ENCODE measurements around the gene AGK. TPM values are rescaled to one million over a fixed set of nuclear protein-coding genes. Genes with fewer than 3 reads are reported as not detected.

Gene AGK
- total RNA-seq, 1 experiment from 2014 or later, result 32.6 TPM

DNA sequence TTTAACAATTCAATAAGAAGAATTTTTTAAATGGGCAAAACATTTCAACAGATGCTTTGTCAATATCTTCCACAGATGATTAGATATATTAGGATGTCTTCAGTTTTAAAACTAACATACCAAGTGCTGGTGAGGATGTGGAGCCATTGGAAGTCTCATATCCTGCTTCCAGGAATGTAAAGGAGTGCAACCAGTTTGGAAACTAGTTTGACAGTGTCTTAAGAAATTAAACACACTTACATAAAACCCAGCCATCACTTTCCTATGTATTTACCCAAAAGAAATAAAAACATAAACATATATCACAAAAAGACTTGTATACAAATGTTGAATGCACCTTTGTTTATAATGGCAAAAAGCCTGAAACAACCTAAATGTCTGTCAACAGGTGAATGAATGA, 13.3 kb upstream of the AGK start:
- Histone ChIP-seq H3K9me3 (ENCODE audit: control insufficient read depth, insufficient read depth, low read depth, low read length) (no peaks in the 10 kb centered on the region), H3K4me3 (ENCODE audit: low read depth in 2 of 2, low read length in 2 of 2) (no peak overlapping the region), H3K4me1 (ENCODE audit: control insufficient read depth, insufficient read depth, low read length) (no peaks in the 10 kb centered on the region; the same call in 1 of the 2 replicates), H3K27ac (ENCODE audit: low read length) (no peak overlapping the region), H3K36me3 (ENCODE audit: control insufficient read depth, insufficient read depth, low read length) (no peaks in the 10 kb centered on the region), H3K27me3 (ENCODE audit: control insufficient read depth, insufficient read depth, low read length) (peaks cover 3% of the 10 kb centered on the region)
- ATAC-seq, result no peak
- ChIA-PET POLR2A (no interaction called here), CTCF (no interaction called here)
- in situ Hi-C loops (cut with HindIII; ENCODE audit: low pct_unique_long_range_greater_than_20kb, low sequenced_read_pairs) (no loop called here), intact Hi-C loops (cut with micrococcal nuclease; ENCODE audit: unreplicated experiment) (no loop called here)
- BruUV-seq (replicated peaks), result no TSS peak
- TF ChIP-seq POLR2AphosphoS5 (IDR thresholded peaks at IDR 0.05; ENCODE audit: low read depth, low read length) (no peak), SIN3A (IDR thresholded peaks at IDR 0.05; ENCODE audit: borderline replicate concordance, insufficient read depth, low read depth, low read length) (no peak), TCF7L2 (IDR thresholded peaks at IDR 0.05; ENCODE audit: low read depth, low read length) (no peak)
- TF ChIP-seq, protein P1, sequence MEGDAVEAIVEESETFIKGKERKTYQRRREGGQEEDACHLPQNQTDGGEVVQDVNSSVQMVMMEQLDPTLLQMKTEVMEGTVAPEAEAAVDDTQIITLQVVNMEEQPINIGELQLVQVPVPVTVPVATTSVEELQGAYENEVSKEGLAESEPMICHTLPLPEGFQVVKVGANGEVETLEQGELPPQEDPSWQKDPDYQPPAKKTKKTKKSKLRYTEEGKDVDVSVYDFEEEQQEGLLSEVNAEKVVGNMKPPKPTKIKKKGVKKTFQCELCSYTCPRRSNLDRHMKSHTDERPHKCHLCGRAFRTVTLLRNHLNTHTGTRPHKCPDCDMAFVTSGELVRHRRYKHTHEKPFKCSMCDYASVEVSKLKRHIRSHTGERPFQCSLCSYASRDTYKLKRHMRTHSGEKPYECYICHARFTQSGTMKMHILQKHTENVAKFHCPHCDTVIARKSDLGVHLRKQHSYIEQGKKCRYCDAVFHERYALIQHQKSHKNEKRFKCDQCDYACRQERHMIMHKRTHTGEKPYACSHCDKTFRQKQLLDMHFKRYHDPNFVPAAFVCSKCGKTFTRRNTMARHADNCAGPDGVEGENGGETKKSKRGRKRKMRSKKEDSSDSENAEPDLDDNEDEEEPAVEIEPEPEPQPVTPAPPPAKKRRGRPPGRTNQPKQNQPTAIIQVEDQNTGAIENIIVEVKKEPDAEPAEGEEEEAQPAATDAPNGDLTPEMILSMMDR (IDR thresholded peaks at IDR 0.05), result no peak
- TF ChIP-seq, protein P2, sequence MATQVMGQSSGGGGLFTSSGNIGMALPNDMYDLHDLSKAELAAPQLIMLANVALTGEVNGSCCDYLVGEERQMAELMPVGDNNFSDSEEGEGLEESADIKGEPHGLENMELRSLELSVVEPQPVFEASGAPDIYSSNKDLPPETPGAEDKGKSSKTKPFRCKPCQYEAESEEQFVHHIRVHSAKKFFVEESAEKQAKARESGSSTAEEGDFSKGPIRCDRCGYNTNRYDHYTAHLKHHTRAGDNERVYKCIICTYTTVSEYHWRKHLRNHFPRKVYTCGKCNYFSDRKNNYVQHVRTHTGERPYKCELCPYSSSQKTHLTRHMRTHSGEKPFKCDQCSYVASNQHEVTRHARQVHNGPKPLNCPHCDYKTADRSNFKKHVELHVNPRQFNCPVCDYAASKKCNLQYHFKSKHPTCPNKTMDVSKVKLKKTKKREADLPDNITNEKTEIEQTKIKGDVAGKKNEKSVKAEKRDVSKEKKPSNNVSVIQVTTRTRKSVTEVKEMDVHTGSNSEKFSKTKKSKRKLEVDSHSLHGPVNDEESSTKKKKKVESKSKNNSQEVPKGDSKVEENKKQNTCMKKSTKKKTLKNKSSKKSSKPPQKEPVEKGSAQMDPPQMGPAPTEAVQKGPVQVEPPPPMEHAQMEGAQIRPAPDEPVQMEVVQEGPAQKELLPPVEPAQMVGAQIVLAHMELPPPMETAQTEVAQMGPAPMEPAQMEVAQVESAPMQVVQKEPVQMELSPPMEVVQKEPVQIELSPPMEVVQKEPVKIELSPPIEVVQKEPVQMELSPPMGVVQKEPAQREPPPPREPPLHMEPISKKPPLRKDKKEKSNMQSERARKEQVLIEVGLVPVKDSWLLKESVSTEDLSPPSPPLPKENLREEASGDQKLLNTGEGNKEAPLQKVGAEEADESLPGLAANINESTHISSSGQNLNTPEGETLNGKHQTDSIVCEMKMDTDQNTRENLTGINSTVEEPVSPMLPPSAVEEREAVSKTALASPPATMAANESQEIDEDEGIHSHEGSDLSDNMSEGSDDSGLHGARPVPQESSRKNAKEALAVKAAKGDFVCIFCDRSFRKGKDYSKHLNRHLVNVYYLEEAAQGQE (IDR thresholded peaks at IDR 0.05; ENCODE audit: insufficient read depth in 1 of 2, low read depth in 2 of 2, low read length in 1 of 2), result no peak
- no peak for DNase-seq (ENCODE audit: low read depth, low spot score)

DNA sequence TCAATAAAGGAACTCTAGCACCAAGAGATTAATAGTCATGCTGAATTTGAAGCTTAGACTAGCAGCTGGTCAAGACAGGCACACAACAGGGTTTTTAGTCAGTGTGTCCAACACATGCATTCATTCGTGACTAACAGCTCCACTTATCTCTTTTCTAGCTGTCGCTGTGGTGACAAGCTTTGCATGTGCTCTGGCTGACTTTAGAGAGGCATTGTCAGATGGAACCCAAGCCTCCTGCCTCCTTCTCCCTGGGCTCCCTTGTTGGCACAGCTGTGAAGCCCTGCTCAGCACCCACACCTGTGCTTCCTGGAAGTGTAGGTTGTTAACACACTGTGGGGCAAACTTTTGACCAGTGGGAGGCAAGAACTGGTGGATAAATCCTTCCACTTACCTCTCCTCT, 9.8 kb upstream of the AGK start:
- CTCF ChIA-PET, result no interaction called here
- Histone ChIP-seq H3K27me3 (ENCODE audit: control insufficient read depth, insufficient read depth, low read length) (peaks cover 3% of the 10 kb centered on the region; the same call in 1 of the 2 replicates), H3K9me3 (ENCODE audit: control insufficient read depth, insufficient read depth, low read depth, low read length) (no peaks in the 10 kb centered on the region), H3K36me3 (ENCODE audit: control insufficient read depth, insufficient read depth, low read length) (no peaks in the 10 kb centered on the region), H3K4me3 (ENCODE audit: low read depth in 2 of 2, low read length in 2 of 2) (no peak overlapping the region), H3K27ac (ENCODE audit: low read length) (no peak overlapping the region), H3K4me1 (ENCODE audit: control insufficient read depth, insufficient read depth, low read length) (no peaks in the 10 kb centered on the region)
- BruUV-seq (replicated peaks), result no TSS peak
- POLR2A ChIA-PET, result no interaction called here
- TF ChIP-seq POLR2AphosphoS5 (IDR thresholded peaks at IDR 0.05; ENCODE audit: low read depth, low read length), result no peak
- TF ChIP-seq, protein P2 (IDR thresholded peaks at IDR 0.05; ENCODE audit: insufficient read depth in 1 of 2, low read depth in 2 of 2, low read length in 1 of 2), result no peak
- no peak for TF ChIP-seq SIN3A (IDR thresholded peaks at IDR 0.05; ENCODE audit: borderline replicate concordance, insufficient read depth, low read depth, low read length)
- TF ChIP-seq TCF7L2 (IDR thresholded peaks at IDR 0.05; ENCODE audit: low read depth, low read length), result no peak
- TF ChIP-seq, protein P1 (IDR thresholded peaks at IDR 0.05), result no peak
- in situ Hi-C loops (cut with HindIII; ENCODE audit: low pct_unique_long_range_greater_than_20kb, low sequenced_read_pairs) (no loop called here), intact Hi-C loops (cut with micrococcal nuclease; ENCODE audit: unreplicated experiment) (no loop called here)
- DNase-seq (ENCODE audit: low read depth, low spot score), result no peak
- no peak for ATAC-seq

Measured in Panc1 (cell line).